HepG2 (cell line): ENCODE data around the gene LBX2. TPM values are rescaled to one million over a fixed set of nuclear protein-coding genes. Genes with fewer than 3 reads are reported as not detected.
A peak's percentile ranks its signal among the peaks of the same experiment; 100 is the strongest.

Experiments used
- CREM ChIP-seq, 2 experiments: sonication (generic) in 1 of 2; formaldehyde crosslinking in 1 of 2; IDR thresholded peaks; 2 replicates each; pipeline versions ENCODE4 v1.4.0 to v1.6.1; 2016 to 2020; ENCODE audit warnings: antibody characterized with exemption in 1 of 2, mild to moderate bottlenecking in 1 of 2, missing genetic modification reagents in 1 of 2
- ETS1 ChIP-seq: sonication (generic); formaldehyde crosslinking; IDR thresholded peaks from 2 replicates; pipeline ENCODE4 v1.4.0; 2020; ENCODE audit warnings: missing genetic modification reagents
- ETV5 ChIP-seq: IDR thresholded peaks from 2 replicates; pipeline ENCODE4 v1.6.1; 2018; ENCODE audit warnings: missing biosample characterization, missing genetic modification reagents, inconsistent platforms, borderline replicate concordance
- HNF4G ChIP-seq, 2 experiments: sonication (generic) in 1 of 2; formaldehyde crosslinking in 1 of 2; IDR thresholded peaks; 2 replicates each; pipeline versions ENCODE4 v1.4.0 to v1.6.1; 2011 to 2020; ENCODE audit warnings: borderline replicate concordance in 2 of 2, low read depth in 2 of 2, mild to moderate bottlenecking in 2 of 2, low read length in 1 of 2, missing genetic modification reagents in 1 of 2, moderate library complexity in 1 of 2
- HOXA9 ChIP-seq: sonication (generic); formaldehyde crosslinking; IDR thresholded peaks from 2 replicates; pipeline ENCODE4 v1.8.1; 2022; ENCODE audit warnings: missing genetic modification reagents, mild to moderate bottlenecking, moderate library complexity, borderline replicate concordance
- MBD4 ChIP-seq: IDR thresholded peaks from 2 replicates; pipeline ENCODE4 v1.6.1; 2012; ENCODE audit warnings: low read length, inconsistent platforms, borderline replicate concordance
- NBN ChIP-seq: fragments of 450-650 bp; conservative IDR thresholded peaks from 2 replicates; pipeline ENCODE4 v1.6.1; 2017
- RFX3 ChIP-seq: IDR thresholded peaks from 2 replicates; pipeline ENCODE4 v1.6.1; 2016; ENCODE audit warnings: missing biosample characterization, missing genetic modification reagents
- ZFP36 ChIP-seq: fragments of 150-350 bp; IDR thresholded peaks from 2 replicates; pipeline ENCODE4 v1.6.1; 2018; ENCODE audit warnings: borderline replicate concordance, low read length, low read depth; ENCODE audit not compliant: partially characterized antibody
- ZFX ChIP-seq: sonication (generic); formaldehyde crosslinking; IDR thresholded peaks from 2 replicates; pipeline ENCODE4 v1.4.0; 2020; ENCODE audit warnings: mild to moderate bottlenecking, low read depth, missing genetic modification reagents, moderate library complexity
- ZNF33A ChIP-seq: sonication (generic); formaldehyde crosslinking; IDR thresholded peaks from 2 replicates; pipeline ENCODE4 v1.5.1; 2020; ENCODE audit warnings: missing genetic modification reagents, mild to moderate bottlenecking, moderate library complexity, borderline replicate concordance
- ZNF430 ChIP-seq: sonication (generic); formaldehyde crosslinking; IDR thresholded peaks from 2 replicates; pipeline ENCODE4 v1.9.0; 2021; ENCODE audit warnings: mild to moderate bottlenecking, missing genetic modification reagents
- ZNF7 ChIP-seq: IDR thresholded peaks from 2 replicates; pipeline ENCODE4 v1.6.1; 2016; ENCODE audit warnings: missing biosample characterization, missing genetic modification reagents
- ZNF781 ChIP-seq: sonication (generic); formaldehyde crosslinking; IDR thresholded peaks from 2 replicates; pipeline ENCODE4 v1.5.1; 2020; ENCODE audit warnings: borderline replicate concordance, mild to moderate bottlenecking, missing genetic modification reagents; ENCODE audit errors: not compliant biosample characterization
- ZSCAN9 ChIP-seq: IDR thresholded peaks from 2 replicates; pipeline ENCODE4 v1.6.1; 2016; ENCODE audit warnings: borderline replicate concordance
- ZUFSP ChIP-seq: sonication (generic); formaldehyde crosslinking; IDR thresholded peaks from 2 replicates; pipeline ENCODE4 v1.9.0; 2021; ENCODE audit warnings: missing genetic modification reagents, mild to moderate bottlenecking, borderline replicate concordance
- polyA plus RNA-seq, 8 experiments: library from polyadenylated mRNA; depleted of rRNA in 3 of 8; stranded (reverse) in 7 of 8; unstranded in 1 of 8; fragments of >200 nt; fragmentation: Illumina TruSeq in 4 of 8; extraction: Trizol in 4 of 8; gene quantifications; 2 replicates each; pipeline versions ENCODE4 v1.2.1 to v1.2.3, GENCODE V29; 2011 to 2016; ENCODE audit warnings: low read depth in 4 of 8, missing spikeins in 1 of 8, mixed read lengths in 1 of 8; ENCODE audit not compliant: insufficient read depth in 1 of 8
- total RNA-seq, 5 experiments: library from RNA; depleted of rRNA; stranded (reverse); fragments of >200 nt; fragmentation: Illumina TruSeq; extraction: Trizol; gene quantifications; 2 replicates each; pipeline ENCODE4 v1.2.3, GENCODE V29; 2016; ENCODE audit warnings: low read depth in 1 of 5
- TF ChIP-seq, protein P1 (sequence below): sonication (generic); formaldehyde crosslinking; IDR thresholded peaks from 2 replicates; pipeline ENCODE4 v1.4.0; 2020; ENCODE audit warnings: missing genetic modification reagents
- TF ChIP-seq, protein P2 (sequence below): sonication (generic); IDR thresholded peaks from 2 replicates; pipeline ENCODE4 v1.6.1; 2016; ENCODE audit warnings: low read depth, borderline replicate concordance

Gene LBX2
- total and polyA plus RNA-seq, 2 of the 13 experiments (the other 11 are each of a cell fraction or from before 2014, with no cell fraction given): 6.4 to 8.1 TPM

- TF ChIP-seq ZUFSP (CRISPR knock-in tag) (no peak), ZNF430 (CRISPR knock-in tag) (peak; percentile 79), ZFX (CRISPR knock-in tag) (peak; percentile 77; the same call in 1 of the 2 replicates), RFX3 (CRISPR knock-in tag) (no peak), ZNF781 (CRISPR knock-in tag) (no peak), ETS1 (CRISPR knock-in tag) (no peak; the same call in 1 of the 2 replicates), MBD4 (no peak), CREM (IDR thresholded peaks at IDR 0.05) (peak; percentile 75), CREM (CRISPR knock-in tag; IDR thresholded peaks at IDR 0.05) (no peak), NBN (no peak), ZFP36 (no peak), ZNF33A (CRISPR knock-in tag) (no peak), ZNF7 (peak; percentile 11; the same call in 1 of the 2 replicates), ETV5 (peak; percentile 77; the same call in 1 of the 2 replicates), HNF4G (IDR thresholded peaks at IDR 0.05; ENCODE audit: borderline replicate concordance, low read depth, low read length) (peak; percentile 98), HNF4G (CRISPR knock-in tag; IDR thresholded peaks at IDR 0.05; ENCODE audit: borderline replicate concordance, low read depth) (peak; percentile 99), HOXA9 (peak; percentile 76; the same call in 1 of the 2 replicates), ZSCAN9 (CRISPR knock-in tag) (peak; percentile 89)
- TF ChIP-seq, protein P1, sequence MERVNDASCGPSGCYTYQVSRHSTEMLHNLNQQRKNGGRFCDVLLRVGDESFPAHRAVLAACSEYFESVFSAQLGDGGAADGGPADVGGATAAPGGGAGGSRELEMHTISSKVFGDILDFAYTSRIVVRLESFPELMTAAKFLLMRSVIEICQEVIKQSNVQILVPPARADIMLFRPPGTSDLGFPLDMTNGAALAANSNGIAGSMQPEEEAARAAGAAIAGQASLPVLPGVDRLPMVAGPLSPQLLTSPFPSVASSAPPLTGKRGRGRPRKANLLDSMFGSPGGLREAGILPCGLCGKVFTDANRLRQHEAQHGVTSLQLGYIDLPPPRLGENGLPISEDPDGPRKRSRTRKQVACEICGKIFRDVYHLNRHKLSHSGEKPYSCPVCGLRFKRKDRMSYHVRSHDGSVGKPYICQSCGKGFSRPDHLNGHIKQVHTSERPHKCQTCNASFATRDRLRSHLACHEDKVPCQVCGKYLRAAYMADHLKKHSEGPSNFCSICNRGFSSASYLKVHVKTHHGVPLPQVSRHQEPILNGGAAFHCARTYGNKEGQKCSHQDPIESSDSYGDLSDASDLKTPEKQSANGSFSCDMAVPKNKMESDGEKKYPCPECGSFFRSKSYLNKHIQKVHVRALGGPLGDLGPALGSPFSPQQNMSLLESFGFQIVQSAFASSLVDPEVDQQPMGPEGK (CRISPR knock-in tag): peak; percentile 96
- TF ChIP-seq, protein P2, sequence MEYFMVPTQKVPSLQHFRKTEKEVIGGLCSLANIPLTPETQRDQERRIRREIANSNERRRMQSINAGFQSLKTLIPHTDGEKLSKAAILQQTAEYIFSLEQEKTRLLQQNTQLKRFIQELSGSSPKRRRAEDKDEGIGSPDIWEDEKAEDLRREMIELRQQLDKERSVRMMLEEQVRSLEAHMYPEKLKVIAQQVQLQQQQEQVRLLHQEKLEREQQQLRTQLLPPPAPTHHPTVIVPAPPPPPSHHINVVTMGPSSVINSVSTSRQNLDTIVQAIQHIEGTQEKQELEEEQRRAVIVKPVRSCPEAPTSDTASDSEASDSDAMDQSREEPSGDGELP: peak; percentile 32; the same call in 1 of the 2 replicates
Observed at GRCh38 chr2:74502147-74502719, 2.8 kb upstream of the LBX2 start (continued).
